HEK293 (cell line): ENCODE results near the gene DDN.
A peak's percentile ranks its signal among the peaks of the same experiment; 100 is the strongest.

Experiments
- HOXA7 ChIP-seq: sonication (generic); formaldehyde crosslinking; IDR thresholded peaks from 2 replicates; pipeline ENCODE4 v1.8.1; 2022; ENCODE audit warnings: missing genetic modification reagents, borderline replicate concordance
- ZNF155 ChIP-seq: fragments of 450-650 bp; formaldehyde crosslinking; IDR thresholded peaks from 2 replicates; pipeline ENCODE4 v1.5.1; 2016; ENCODE audit warnings: missing biosample characterization, missing genetic modification characterization
- ZNF600 ChIP-seq: fragments of 450-650 bp; formaldehyde crosslinking; IDR thresholded peaks from 2 replicates; pipeline ENCODE4 v1.5.1; 2016; ENCODE audit warnings: missing biosample characterization, missing genetic modification characterization
- ZSCAN16 ChIP-seq: fragments of 450-650 bp; formaldehyde crosslinking; IDR thresholded peaks from 2 replicates; pipeline ENCODE4 v1.5.1; 2016; ENCODE audit warnings: missing biosample characterization, missing genetic modification characterization
- TF ChIP-seq, protein P1 (sequence below): fragments of 450-650 bp; formaldehyde crosslinking; IDR thresholded peaks from 2 replicates; pipeline ENCODE4 v1.5.1; 2016; ENCODE audit warnings: missing biosample characterization, missing genetic modification characterization
- TF ChIP-seq, protein P2 (sequence below): fragments of 450-650 bp; formaldehyde crosslinking; IDR thresholded peaks from 2 replicates; pipeline ENCODE4 v1.5.1; 2016; ENCODE audit warnings: missing biosample characterization, missing genetic modification characterization, borderline replicate concordance
- TF ChIP-seq, protein P3 (sequence below): fragments of 450-650 bp; formaldehyde crosslinking; IDR thresholded peaks from 2 replicates; pipeline ENCODE4 v1.5.1; 2016; ENCODE audit warnings: missing biosample characterization, missing genetic modification characterization
- TF ChIP-seq, protein P4 (sequence below): fragments of 450-650 bp; formaldehyde crosslinking; IDR thresholded peaks from 2 replicates; pipeline ENCODE4 v1.5.1; 2016; ENCODE audit warnings: missing biosample characterization, missing genetic modification characterization

DNA sequence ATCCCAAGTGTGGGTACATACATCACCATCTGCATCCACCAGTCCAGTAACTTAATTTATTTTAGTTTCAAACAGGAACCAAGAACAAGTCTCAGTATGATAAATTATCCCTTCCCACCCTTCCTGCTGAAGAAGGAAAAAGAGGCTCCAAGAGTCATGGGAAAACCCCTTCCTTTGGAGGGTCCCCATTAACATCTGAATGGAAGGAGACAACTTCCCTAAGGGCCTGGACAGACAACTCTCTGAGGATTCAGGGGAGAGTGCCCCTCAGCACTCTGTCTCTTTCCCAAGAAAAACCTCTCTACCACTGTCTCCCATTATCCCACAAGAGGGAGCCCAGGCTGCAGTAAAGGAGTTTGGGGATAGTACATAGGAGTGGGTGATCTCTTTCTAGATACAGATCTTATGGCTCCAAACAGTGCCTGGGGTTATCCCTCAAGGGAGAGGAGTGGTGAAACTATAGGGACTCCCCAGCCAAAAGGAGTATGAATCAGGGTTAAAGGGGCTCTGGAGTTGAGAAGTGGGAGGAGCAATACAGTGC lies 33.8 kb downstream of the DDN start:
- TF ChIP-seq, protein P1, sequence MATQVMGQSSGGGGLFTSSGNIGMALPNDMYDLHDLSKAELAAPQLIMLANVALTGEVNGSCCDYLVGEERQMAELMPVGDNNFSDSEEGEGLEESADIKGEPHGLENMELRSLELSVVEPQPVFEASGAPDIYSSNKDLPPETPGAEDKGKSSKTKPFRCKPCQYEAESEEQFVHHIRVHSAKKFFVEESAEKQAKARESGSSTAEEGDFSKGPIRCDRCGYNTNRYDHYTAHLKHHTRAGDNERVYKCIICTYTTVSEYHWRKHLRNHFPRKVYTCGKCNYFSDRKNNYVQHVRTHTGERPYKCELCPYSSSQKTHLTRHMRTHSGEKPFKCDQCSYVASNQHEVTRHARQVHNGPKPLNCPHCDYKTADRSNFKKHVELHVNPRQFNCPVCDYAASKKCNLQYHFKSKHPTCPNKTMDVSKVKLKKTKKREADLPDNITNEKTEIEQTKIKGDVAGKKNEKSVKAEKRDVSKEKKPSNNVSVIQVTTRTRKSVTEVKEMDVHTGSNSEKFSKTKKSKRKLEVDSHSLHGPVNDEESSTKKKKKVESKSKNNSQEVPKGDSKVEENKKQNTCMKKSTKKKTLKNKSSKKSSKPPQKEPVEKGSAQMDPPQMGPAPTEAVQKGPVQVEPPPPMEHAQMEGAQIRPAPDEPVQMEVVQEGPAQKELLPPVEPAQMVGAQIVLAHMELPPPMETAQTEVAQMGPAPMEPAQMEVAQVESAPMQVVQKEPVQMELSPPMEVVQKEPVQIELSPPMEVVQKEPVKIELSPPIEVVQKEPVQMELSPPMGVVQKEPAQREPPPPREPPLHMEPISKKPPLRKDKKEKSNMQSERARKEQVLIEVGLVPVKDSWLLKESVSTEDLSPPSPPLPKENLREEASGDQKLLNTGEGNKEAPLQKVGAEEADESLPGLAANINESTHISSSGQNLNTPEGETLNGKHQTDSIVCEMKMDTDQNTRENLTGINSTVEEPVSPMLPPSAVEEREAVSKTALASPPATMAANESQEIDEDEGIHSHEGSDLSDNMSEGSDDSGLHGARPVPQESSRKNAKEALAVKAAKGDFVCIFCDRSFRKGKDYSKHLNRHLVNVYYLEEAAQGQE (tag by site-specific recombination): no peak
- TF ChIP-seq, protein P2, sequence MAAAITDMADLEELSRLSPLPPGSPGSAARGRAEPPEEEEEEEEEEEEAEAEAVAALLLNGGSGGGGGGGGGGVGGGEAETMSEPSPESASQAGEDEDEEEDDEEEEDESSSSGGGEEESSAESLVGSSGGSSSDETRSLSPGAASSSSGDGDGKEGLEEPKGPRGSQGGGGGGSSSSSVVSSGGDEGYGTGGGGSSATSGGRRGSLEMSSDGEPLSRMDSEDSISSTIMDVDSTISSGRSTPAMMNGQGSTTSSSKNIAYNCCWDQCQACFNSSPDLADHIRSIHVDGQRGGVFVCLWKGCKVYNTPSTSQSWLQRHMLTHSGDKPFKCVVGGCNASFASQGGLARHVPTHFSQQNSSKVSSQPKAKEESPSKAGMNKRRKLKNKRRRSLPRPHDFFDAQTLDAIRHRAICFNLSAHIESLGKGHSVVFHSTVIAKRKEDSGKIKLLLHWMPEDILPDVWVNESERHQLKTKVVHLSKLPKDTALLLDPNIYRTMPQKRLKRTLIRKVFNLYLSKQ (tag by site-specific recombination): no peak
- TF ChIP-seq ZNF155 (tag by site-specific recombination) (no peak), ZNF600 (tag by site-specific recombination) (no peak), ZSCAN16 (tag by site-specific recombination) (no peak), HOXA7 (CRISPR knock-in tag) (no peak)
- TF ChIP-seq, protein P3, sequence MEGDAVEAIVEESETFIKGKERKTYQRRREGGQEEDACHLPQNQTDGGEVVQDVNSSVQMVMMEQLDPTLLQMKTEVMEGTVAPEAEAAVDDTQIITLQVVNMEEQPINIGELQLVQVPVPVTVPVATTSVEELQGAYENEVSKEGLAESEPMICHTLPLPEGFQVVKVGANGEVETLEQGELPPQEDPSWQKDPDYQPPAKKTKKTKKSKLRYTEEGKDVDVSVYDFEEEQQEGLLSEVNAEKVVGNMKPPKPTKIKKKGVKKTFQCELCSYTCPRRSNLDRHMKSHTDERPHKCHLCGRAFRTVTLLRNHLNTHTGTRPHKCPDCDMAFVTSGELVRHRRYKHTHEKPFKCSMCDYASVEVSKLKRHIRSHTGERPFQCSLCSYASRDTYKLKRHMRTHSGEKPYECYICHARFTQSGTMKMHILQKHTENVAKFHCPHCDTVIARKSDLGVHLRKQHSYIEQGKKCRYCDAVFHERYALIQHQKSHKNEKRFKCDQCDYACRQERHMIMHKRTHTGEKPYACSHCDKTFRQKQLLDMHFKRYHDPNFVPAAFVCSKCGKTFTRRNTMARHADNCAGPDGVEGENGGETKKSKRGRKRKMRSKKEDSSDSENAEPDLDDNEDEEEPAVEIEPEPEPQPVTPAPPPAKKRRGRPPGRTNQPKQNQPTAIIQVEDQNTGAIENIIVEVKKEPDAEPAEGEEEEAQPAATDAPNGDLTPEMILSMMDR (tag by site-specific recombination): peak; percentile 53; the same call in 1 of the 2 replicates
- TF ChIP-seq, protein P4, sequence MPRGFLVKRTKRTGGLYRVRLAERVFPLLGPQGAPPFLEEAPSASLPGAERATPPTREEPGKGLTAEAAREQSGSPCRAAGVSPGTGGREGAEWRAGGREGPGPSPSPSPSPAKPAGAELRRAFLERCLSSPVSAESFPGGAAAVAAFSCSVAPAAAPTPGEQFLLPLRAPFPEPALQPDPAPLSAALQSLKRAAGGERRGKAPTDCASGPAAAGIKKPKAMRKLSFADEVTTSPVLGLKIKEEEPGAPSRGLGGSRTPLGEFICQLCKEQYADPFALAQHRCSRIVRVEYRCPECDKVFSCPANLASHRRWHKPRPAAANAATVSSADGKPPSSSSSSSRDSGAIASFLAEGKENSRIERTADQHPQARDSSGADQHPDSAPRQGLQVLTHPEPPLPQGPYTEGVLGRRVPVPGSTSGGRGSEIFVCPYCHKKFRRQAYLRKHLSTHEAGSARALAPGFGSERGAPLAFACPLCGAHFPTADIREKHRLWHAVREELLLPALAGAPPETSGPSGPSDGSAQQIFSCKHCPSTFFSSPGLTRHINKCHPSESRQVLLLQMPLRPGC: no peak
